NCI-H345 (cell line): ENCODE measurements around the gene KATNAL2.
A peak's percentile ranks its signal among the peaks of the same experiment; 100 is the strongest.
"Not testable (repeated sequence)": the region's sequence is repeated elsewhere in the genome, so short reads cannot be mapped to it uniquely, and the experiment has no call there.

Experiments used
- DNase-seq: peaks from one replicate; lab custom pipeline; 2025; lab: John Stamatoyannopoulos, UW

The KATNAL2 gene

GRCh38 chr18:46939337-46939963 lies 22.0 kb downstream of the KATNAL2 start:
- no peak for DNase-seq

DNA sequence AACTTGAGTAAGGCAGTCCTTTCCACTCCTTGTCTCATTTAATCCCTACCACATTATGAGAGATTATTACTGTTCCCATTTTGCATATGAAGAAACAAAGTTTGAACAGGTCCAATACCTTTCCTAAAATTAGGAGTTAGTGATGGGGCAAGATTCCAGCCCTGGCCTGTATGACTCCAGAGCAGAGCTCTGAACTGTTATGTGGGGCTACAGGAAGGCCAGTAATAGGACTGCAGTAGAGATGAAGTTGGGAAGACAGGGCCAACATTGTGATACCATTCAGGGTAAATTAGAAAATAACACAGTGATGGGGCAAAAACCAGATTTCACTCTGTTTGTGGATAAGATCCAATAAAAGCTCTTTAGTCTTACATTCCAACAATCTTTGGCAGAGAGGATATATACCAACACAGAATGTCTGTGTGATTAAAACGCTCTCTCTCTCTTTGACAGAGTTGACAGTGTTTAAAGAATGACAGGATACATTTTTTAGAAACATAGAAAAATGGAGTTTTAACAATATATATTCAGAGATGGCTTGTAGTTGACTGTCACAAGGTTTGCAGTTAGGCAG lies 22.7 kb downstream of the KATNAL2 start:
- no peak for DNase-seq

DNA sequence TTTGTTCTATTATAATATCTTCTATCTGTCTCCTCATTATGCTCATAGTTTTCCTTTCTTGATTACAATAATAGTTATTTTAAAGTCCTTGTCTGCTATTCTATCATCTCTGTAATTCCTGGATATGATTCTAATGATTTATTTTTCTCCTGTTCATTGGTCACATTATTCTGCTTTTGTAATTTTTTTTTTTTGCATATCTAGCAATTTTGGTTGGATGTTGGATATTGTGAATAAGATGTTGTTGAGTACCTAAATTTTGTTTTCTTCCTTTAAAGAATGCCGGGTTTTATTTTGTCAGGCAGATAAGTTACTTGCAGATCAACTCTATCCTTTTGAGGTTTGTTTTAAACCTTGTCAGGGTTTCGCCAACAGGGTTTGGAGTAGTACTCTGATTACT lies 25.2 kb downstream of the KATNAL2 start:
- no peak for DNase-seq

GRCh38 chr18:46946656-46947282 lies 29.4 kb downstream of the KATNAL2 start:
- DNase-seq: peak; percentile 86

DNA sequence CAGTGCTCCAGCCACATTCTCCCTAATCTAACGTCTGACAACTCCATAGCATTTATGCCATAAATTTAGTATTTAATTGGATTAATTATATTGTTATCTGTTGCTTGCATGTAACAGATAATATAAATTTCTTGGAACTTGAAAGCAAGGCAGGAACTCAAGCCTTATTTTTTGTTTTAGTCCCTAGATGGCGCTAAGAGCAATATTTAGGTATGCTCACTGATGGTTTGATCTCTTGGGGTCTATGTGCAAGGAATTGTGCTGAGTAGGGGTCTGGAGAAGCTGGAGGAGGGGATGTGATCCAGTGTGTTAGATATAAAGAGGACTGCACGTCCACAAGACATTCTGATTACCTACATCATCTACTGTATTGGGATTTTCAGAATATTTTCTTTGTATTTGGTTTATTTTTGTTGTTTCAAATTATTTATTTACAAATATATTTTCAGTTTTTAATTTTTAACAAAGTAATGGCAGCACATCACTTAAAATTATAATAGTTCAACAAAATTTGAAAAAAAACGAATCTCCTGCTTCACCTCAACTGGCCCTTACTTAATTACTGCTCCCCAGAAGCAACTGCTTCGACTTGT lies 32.8 kb downstream of the KATNAL2 start:
- peak; percentile 24 for DNase-seq

GRCh38 chr18:46953195-46953594 lies 35.8 kb downstream of the KATNAL2 start:
- DNase-seq: no peak

DNA sequence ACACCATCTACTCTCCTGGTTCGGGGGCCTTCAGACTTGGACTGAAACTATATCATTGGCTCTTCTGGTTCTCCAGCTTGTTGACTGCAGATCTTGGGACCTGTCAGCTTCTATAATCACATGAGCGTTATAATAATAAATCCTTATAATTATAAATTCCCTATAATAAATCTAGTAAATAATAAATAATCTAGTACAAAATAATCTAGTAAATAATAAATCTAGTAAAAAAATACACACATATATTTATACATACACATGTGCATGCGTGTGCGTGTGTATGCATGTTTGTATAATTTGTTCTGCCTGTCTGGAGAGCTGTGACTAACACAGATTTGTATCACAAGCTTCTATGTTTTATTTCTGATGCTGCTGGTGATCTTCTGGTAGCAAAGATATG lies 40.8 kb downstream of the KATNAL2 start:
- DNase-seq: no peak

DNA sequence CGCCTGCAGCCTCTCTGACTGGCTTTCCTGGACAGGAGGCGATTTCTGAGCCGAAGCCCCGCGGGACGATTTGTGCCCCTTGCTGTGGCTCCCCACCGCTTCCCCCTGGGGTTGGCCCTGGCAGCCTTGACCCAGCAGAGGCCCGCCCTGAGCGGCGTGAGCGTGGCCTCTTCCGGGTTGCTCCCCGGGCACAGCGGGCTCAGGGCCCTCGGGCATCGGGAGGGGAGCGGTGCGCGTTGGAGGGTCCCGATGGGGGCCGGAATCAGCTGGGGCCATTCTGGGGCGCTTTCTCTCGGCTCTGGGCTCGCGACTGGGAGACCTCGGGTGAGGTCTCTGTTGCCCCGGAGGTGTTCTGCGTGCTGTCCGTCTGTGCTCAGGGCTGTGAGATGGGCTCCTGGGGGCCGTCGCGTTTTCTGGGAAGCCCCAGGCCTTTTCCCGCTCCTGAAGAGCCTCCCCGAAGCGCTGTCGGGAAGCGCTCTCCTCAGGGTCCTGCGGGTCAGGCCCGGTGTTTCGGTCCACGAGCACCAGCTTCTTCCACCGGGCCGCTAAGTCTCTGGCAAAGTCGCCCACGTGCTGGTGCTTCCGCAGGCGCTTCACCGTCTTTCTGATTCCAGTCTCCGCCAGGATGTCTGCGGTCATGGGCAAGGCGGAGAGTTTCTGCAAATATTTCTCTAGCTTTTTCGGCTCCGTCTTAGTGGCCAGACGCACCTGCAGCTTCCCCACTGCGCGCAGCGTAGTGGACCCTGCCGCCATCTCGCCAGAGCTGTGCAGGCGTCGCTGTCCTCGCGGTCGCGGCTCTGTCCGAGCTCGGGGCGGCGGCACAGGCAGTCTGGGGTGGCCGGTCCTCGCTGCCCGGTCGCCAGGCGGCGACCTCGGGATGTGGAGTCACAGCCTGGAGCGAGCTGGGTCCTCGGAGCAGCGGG lies 46.5 kb downstream of the KATNAL2 start:
- DNase-seq: not testable (repeated sequence)

- DNase-seq: not testable (repeated sequence)
These were observed 47.3 kb downstream of the KATNAL2 start for GRCh38 chr18:46964579-46965293.

GRCh38 chr18:46966266-46966665 lies 48.9 kb downstream of the KATNAL2 start:
- DNase-seq: not testable (repeated sequence)

DNA sequence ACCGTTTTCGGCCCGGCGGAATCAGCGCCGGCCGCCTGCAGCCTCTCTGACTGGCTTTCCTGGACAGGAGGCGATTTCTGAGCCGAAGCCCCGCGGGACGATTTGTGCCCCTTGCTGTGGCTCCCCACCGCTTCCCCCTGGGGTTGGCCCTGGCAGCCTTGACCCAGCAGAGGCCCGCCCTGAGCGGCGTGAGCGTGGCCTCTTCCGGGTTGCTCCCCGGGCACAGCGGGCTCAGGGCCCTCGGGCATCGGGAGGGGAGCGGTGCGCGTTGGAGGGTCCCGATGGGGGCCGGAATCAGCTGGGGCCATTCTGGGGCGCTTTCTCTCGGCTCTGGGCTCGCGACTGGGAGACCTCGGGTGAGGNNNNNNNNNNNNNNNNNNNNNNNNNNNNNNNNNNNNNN lies 52.1 kb downstream of the KATNAL2 start:
- DNase-seq: not testable (repeated sequence)

DNA sequence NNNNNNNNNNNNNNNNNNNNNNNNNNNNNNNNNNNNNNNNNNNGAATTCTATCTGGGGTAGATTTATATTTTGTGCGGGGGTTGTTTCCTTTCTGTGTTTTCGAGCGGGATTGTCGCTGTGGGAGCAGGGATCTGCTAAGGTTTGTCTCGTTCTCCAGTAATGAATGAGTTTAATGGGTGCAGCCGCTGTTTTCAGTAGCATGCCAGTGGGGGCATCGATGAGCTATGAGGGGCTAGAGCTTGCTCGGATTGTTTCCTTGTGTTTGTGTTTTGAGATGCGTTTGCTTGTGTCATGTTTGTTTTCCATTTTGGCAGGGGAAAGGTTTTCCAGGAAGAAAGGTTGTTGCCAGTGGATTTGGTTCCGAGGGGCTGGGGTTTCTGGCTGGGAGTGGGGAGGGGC lies 102.5 kb downstream of the KATNAL2 start:
- DNase-seq: not testable (repeated sequence)

- DNase-seq: not testable (repeated sequence)
These were observed 103.4 kb downstream of the KATNAL2 start for GRCh38 chr18:47020757-47021156.

DNA sequence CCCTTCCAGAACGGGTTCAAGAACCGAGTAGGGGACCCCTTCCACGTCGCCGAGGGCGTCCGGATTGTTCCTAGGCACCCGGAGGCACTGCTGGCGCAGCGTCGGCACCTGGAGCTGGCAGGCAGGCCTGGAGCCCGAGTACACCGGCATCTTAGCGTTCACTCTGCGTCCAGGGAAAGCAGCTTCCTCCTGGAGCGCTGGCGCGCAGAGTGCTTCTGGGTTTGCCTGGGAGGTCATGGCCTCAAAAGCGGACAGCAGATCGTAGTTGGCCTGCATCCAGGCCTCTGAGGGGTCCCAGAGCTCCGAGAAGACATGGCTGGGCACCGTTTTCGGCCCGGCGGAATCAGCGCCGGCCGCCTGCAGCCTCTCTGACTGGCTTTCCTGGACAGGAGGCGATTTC lies 105.4 kb downstream of the KATNAL2 start:
- not testable (repeated sequence) for DNase-seq

- not testable (repeated sequence) for DNase-seq
These were observed 106.5 kb downstream of the KATNAL2 start for GRCh38 chr18:47023769-47024465.

GRCh38 chr18:47025557-47026174 lies 108.3 kb downstream of the KATNAL2 start:
- not testable (repeated sequence) for DNase-seq

- not testable (repeated sequence) for DNase-seq
These were observed 111.3 kb downstream of the KATNAL2 start for GRCh38 chr18:47028738-47029137.

DNA sequence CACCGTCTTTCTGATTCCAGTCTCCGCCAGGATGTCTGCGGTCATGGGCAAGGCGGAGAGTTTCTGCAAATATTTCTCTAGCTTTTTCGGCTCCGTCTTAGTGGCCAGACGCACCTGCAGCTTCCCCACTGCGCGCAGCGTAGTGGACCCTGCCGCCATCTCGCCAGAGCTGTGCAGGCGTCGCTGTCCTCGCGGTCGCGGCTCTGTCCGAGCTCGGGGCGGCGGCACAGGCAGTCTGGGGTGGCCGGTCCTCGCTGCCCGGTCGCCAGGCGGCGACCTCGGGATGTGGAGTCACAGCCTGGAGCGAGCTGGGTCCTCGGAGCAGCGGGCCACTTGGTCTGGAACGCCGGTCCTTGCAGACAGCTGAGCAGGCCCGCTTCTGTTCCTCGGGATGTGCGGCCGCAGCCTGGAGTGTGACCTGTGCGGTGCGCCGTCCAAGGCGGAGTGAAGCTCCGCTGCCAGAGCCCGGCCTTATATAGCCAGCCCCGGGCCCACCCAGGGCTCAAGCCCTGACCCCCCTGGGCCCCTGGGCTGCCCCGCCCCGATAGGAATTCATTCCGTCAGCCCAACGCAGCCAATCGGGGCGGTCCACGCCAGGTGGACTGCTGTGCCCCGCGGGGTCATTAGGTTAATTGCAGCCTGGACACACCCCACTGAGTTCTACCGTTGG lies 112.4 kb downstream of the KATNAL2 start:
- DNase-seq: not testable (repeated sequence)

GRCh38 chr18:47030887-47031286 lies 113.5 kb downstream of the KATNAL2 start:
- DNase-seq: not testable (repeated sequence)

GRCh38 chr18:47032945-47033344 lies 115.5 kb downstream of the KATNAL2 start:
- no peak for DNase-seq
